Measurements from ENCODE around the gene HS1BP3. TPM values are rescaled to one million over a fixed set of nuclear protein-coding genes. Genes with fewer than 3 reads are reported as not detected.

Gene HS1BP3
- total RNA-seq, 1 experiment from 2014 or later, result 16.2 TPM

- no peak overlapping the region for H3K27ac ChIP-seq
- H4K20me1 ChIP-seq (ENCODE audit: insufficient read depth), result no peaks in the 10 kb centered on the region
- no peak for TF ChIP-seq EZH2 (IDR thresholded peaks at IDR 0.05; ENCODE audit: low read depth)
- TF ChIP-seq, protein P1, sequence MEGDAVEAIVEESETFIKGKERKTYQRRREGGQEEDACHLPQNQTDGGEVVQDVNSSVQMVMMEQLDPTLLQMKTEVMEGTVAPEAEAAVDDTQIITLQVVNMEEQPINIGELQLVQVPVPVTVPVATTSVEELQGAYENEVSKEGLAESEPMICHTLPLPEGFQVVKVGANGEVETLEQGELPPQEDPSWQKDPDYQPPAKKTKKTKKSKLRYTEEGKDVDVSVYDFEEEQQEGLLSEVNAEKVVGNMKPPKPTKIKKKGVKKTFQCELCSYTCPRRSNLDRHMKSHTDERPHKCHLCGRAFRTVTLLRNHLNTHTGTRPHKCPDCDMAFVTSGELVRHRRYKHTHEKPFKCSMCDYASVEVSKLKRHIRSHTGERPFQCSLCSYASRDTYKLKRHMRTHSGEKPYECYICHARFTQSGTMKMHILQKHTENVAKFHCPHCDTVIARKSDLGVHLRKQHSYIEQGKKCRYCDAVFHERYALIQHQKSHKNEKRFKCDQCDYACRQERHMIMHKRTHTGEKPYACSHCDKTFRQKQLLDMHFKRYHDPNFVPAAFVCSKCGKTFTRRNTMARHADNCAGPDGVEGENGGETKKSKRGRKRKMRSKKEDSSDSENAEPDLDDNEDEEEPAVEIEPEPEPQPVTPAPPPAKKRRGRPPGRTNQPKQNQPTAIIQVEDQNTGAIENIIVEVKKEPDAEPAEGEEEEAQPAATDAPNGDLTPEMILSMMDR (conservative IDR thresholded peaks at IDR 0.05), result no peak
- H3K27me3 ChIP-seq (ENCODE audit: insufficient read depth, low read depth), result no peaks in the 10 kb centered on the region
- no TSS peak for BruUV-seq (replicated peaks)
- intact Hi-C loops (cut with micrococcal nuclease; ENCODE audit: unreplicated experiment), result no loop called here
- H2AFZ ChIP-seq, result no peak overlapping the region
- no peaks in the 10 kb centered on the region for H3K4me1 ChIP-seq (replicated peaks; ENCODE audit: insufficient read depth)
- ChIA-PET POLR2A (ENCODE audit: unreplicated experiment) (no interaction called here), CTCF (interaction anchor here (0.9 kb wide), 1 partner anchor 119 kb away, joined by 3 read pairs; no protein-coding TSS in a partner anchor)
- no peaks in the 10 kb centered on the region for H3K79me2 ChIP-seq (ENCODE audit: low read depth)
- no peaks in the 10 kb centered on the region; the same call in none of the 2 replicates for H3F3A ChIP-seq (ENCODE audit: insufficient read depth, low read depth)
- H3K9me2 ChIP-seq (ENCODE audit: insufficient read depth), result no peaks in the 10 kb centered on the region
- no peak overlapping the region for H3K4me3 ChIP-seq
- peaks cover 10% of the 10 kb centered on the region for H3K9me3 ChIP-seq (ENCODE audit: insufficient read depth, low read depth)
- H3K4me2 ChIP-seq, result no peak overlapping the region
- H3K36me3 ChIP-seq (ENCODE audit: low read depth), result no peaks in the 10 kb centered on the region
- no peak for DNase-seq
Measured at GRCh38 chr2:20607446-20607845, 43.5 kb downstream of the HS1BP3 start.

DNA sequence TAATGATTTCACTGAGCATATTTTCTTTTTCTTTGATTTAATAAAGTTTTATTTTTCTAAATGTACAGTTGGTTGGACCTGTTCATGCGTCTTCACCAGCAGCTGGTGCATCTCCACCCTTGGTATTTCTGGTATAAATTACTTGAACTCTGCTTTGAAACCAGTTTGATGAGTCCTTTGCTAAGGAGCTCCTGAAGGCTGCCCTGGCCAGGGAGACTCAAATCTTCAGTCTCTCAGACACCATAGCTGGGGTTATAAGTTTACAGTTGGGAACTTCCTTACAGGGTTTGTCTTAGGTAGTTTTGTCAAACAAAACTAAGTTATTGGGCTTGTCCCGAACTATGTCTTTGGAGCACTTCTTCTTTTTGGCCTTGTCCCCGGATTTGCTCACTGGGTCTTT is 44.7 kb downstream of the HS1BP3 start:
- peaks cover 10% of the 10 kb centered on the region for H3K9me3 ChIP-seq (ENCODE audit: insufficient read depth, low read depth)
- no peak overlapping the region for H2AFZ ChIP-seq
- TF ChIP-seq, protein P1 (conservative IDR thresholded peaks at IDR 0.05), result no peak
- no peak for TF ChIP-seq EZH2 (IDR thresholded peaks at IDR 0.05; ENCODE audit: low read depth)
- no peak overlapping the region for H3K4me3 ChIP-seq
- H3F3A ChIP-seq (ENCODE audit: insufficient read depth, low read depth), result peaks cover under 1% of the 10 kb centered on the region
- H3K27ac ChIP-seq, result no peak overlapping the region
- no TSS peak for BruUV-seq (replicated peaks)
- no peaks in the 10 kb centered on the region for H3K27me3 ChIP-seq (ENCODE audit: insufficient read depth, low read depth)
- no peaks in the 10 kb centered on the region for H3K4me1 ChIP-seq (replicated peaks; ENCODE audit: insufficient read depth)
- no peaks in the 10 kb centered on the region for H3K9me2 ChIP-seq (ENCODE audit: insufficient read depth)
- no peaks in the 10 kb centered on the region for H4K20me1 ChIP-seq (ENCODE audit: insufficient read depth)
- no peaks in the 10 kb centered on the region for H3K79me2 ChIP-seq (ENCODE audit: low read depth)
- POLR2A ChIA-PET (ENCODE audit: unreplicated experiment), result interaction anchor here (0.5 kb wide), 1 partner anchor 160 kb away, joined by 3 read pairs; no protein-coding TSS in a partner anchor
- H3K4me2 ChIP-seq, result no peak overlapping the region
- no peaks in the 10 kb centered on the region for H3K36me3 ChIP-seq (ENCODE audit: low read depth)
- DNase-seq, result no peak
- intact Hi-C loops (cut with micrococcal nuclease; ENCODE audit: unreplicated experiment), result no loop called here
- CTCF ChIA-PET, result no interaction called here

- TF ChIP-seq EZH2 (IDR thresholded peaks at IDR 0.05; ENCODE audit: low read depth), result no peak
- Histone ChIP-seq H3K36me3 (ENCODE audit: low read depth) (no peaks in the 10 kb centered on the region), H3K27ac (no peak overlapping the region), H3K4me3 (no peak overlapping the region), H3F3A (ENCODE audit: insufficient read depth, low read depth) (peaks cover 4% of the 10 kb centered on the region), H3K9me2 (ENCODE audit: insufficient read depth) (no peaks in the 10 kb centered on the region), H3K4me1 (replicated peaks; ENCODE audit: insufficient read depth) (no peaks in the 10 kb centered on the region), H2AFZ (no peak overlapping the region), H3K9me3 (ENCODE audit: insufficient read depth, low read depth) (peaks cover 10% of the 10 kb centered on the region), H4K20me1 (ENCODE audit: insufficient read depth) (no peaks in the 10 kb centered on the region; the same call in 1 of the 2 replicates), H3K79me2 (ENCODE audit: low read depth) (no peaks in the 10 kb centered on the region), H3K27me3 (ENCODE audit: insufficient read depth, low read depth) (no peaks in the 10 kb centered on the region), H3K4me2 (no peak overlapping the region)
- ChIA-PET CTCF (no interaction called here), POLR2A (ENCODE audit: unreplicated experiment) (no interaction called here)
- no TSS peak for BruUV-seq (replicated peaks)
- no peak for DNase-seq
- intact Hi-C loops (cut with micrococcal nuclease; ENCODE audit: unreplicated experiment), result no loop called here
Measured at GRCh38 chr2:20604951-20605381, 45.9 kb downstream of the HS1BP3 start.

DNA sequence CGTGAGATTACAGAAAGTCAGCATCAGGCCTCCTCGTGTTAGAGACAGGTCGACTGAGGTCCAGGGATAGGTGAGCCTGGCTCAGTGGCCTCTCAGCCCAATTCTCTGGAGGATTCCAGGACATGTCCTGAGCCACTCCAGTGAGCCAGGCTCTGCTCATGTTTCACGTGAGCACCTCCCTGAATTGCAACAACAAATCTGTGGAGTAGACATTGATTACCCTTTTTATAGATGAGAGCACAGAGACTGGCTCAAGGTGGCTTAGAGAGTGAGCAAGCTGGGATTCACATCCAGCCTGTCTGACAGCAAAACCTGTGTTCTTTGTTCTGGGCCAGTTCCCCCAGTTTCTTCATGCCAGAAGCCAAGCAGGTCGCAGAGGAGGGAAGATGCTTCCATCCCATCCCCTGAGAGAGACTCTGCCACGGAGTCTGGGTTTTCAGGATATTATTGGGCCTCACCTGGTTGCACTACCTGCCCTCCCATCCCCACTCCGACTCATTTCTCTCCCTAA is 46.4 kb downstream of the HS1BP3 start:
- DNase-seq, result no peak
- H3K9me3 ChIP-seq (ENCODE audit: insufficient read depth, low read depth), result peaks cover 10% of the 10 kb centered on the region
- BruUV-seq (replicated peaks), result no TSS peak
- H3K27me3 ChIP-seq (ENCODE audit: insufficient read depth, low read depth), result no peaks in the 10 kb centered on the region
- no peaks in the 10 kb centered on the region for H3K9me2 ChIP-seq (ENCODE audit: insufficient read depth)
- ChIA-PET CTCF (no interaction called here), POLR2A (ENCODE audit: unreplicated experiment) (no interaction called here)
- no peak overlapping the region for H2AFZ ChIP-seq
- no peaks in the 10 kb centered on the region for H3K79me2 ChIP-seq (ENCODE audit: low read depth)
- no peaks in the 10 kb centered on the region; the same call in 1 of the 2 replicates for H4K20me1 ChIP-seq (ENCODE audit: insufficient read depth)
- no peaks in the 10 kb centered on the region for H3K4me1 ChIP-seq (replicated peaks; ENCODE audit: insufficient read depth)
- peaks cover 4% of the 10 kb centered on the region for H3F3A ChIP-seq (ENCODE audit: insufficient read depth, low read depth)
- no peaks in the 10 kb centered on the region for H3K36me3 ChIP-seq (ENCODE audit: low read depth)
- no peak overlapping the region for H3K4me2 ChIP-seq
- H3K4me3 ChIP-seq, result no peak overlapping the region
- intact Hi-C loops (cut with micrococcal nuclease; ENCODE audit: unreplicated experiment), result no loop called here
- TF ChIP-seq, protein P1 (conservative IDR thresholded peaks at IDR 0.05), result no peak
- TF ChIP-seq EZH2 (IDR thresholded peaks at IDR 0.05; ENCODE audit: low read depth), result no peak
- H3K27ac ChIP-seq, result no peak overlapping the region

Data from PC-9 (cell line).